HL-60 (cell line): Measurements from ENCODE around the gene CACNA2D1.

Experiments used
- POLR2AphosphoS5 ChIP-seq: IDR thresholded peaks from 2 replicates; pipeline ENCODE4 v1.6.1; 2012; ENCODE audit warnings: low read depth
- TF ChIP-seq, protein P1 (sequence below): IDR thresholded peaks from one replicate; pipeline ENCODE4 v1.5.1; 2011; ENCODE audit warnings: low read length, control low read depth, inconsistent platforms; ENCODE audit not compliant: insufficient read depth

- no peak for TF ChIP-seq POLR2AphosphoS5
- TF ChIP-seq, protein P1, sequence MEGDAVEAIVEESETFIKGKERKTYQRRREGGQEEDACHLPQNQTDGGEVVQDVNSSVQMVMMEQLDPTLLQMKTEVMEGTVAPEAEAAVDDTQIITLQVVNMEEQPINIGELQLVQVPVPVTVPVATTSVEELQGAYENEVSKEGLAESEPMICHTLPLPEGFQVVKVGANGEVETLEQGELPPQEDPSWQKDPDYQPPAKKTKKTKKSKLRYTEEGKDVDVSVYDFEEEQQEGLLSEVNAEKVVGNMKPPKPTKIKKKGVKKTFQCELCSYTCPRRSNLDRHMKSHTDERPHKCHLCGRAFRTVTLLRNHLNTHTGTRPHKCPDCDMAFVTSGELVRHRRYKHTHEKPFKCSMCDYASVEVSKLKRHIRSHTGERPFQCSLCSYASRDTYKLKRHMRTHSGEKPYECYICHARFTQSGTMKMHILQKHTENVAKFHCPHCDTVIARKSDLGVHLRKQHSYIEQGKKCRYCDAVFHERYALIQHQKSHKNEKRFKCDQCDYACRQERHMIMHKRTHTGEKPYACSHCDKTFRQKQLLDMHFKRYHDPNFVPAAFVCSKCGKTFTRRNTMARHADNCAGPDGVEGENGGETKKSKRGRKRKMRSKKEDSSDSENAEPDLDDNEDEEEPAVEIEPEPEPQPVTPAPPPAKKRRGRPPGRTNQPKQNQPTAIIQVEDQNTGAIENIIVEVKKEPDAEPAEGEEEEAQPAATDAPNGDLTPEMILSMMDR = no peak
Measured at GRCh38 chr7:82263920-82264782, 179.4 kb downstream of the CACNA2D1 start.
